GM10248 (cell line): ENCODE data around the gene SORT1.

Experiments used
- CTCF ChIA-PET: fragments of 300-600 bp; sonication (Branson Sonifier 250); formaldehyde crosslinking; extraction: SDS; loops from one replicate; lab custom pipeline; 2021; ENCODE audit warnings: antibody characterized with exemption; lab: Yijun Ruan, JAX
- POLR2A ChIA-PET: fragments of 350-650 bp; sonication (Branson Sonifier 250); formaldehyde crosslinking; extraction: SDS; loops from one replicate; lab custom pipeline; 2020; ENCODE audit warnings: antibody characterized with exemption; lab: Yijun Ruan, JAX
- DNase-seq: peaks from one replicate; pipeline ENCODE4 v3.0.0; 2012; ENCODE audit errors: extremely low spot score
- CTCF ChIP-seq: IDR thresholded peaks from 2 replicates; pipeline ENCODE4 v1.5.1; 2012; ENCODE audit warnings: mild to moderate bottlenecking, low read depth; ENCODE audit errors: extremely low read depth, missing control alignments, control extremely low read depth

The SORT1 gene

GRCh38 chr1:109279615-109280278, 118.0 kb downstream of the SORT1 start:
- CTCF ChIA-PET, result interaction anchor here (1.2 to 6.1 kb wide), 12 partner anchors 9 to 252 kb away, joined by 3 to 197 read pairs (median 7); partner anchors contain the start of genes CYB561D1, SARS1 and SORT1
- no peak for DNase-seq
- POLR2A ChIA-PET, result no interaction called here
- no peak for TF ChIP-seq CTCF

- POLR2A ChIA-PET, result interaction anchor here (0.6 kb wide), 1 partner anchor 378 kb away, joined by 4 read pairs; the partner anchor contains the start of gene GSTM4
- CTCF ChIA-PET, result interaction anchor here (0.7 to 6.1 kb wide), 44 partner anchors 8 to 733 kb away, joined by 3 to 197 read pairs (median 4); partner anchors contain the start of genes AMIGO1, ATXN7L2, CELSR2 and CYB561D1
- peak; percentile 91 for TF ChIP-seq CTCF
Observed at GRCh38 chr1:109277434-109278204, 120.1 kb downstream of the SORT1 start.

GRCh38 chr1:109275706-109276345, 121.9 kb downstream of the SORT1 start:
- CTCF ChIA-PET, result interaction anchor here (0.9 to 6.1 kb wide), 12 partner anchors 10 to 256 kb away, joined by 3 to 197 read pairs (median 9); partner anchors contain the start of genes MYBPHL and SORT1
- TF ChIP-seq CTCF, result no peak
- POLR2A ChIA-PET, result no interaction called here
- DNase-seq, result no peak

More at GRCh38 chr1:109277434-109278204, 120.1 kb downstream of the SORT1 start:
- peak; percentile 88 for DNase-seq

- CTCF ChIA-PET, result interaction anchor here (2.5 to 6.1 kb wide), 2 partner anchors 11 to 124 kb away, joined by 12 to 197 read pairs; partner anchors contain the start of gene SORT1
- no peak for TF ChIP-seq CTCF
- DNase-seq, result no peak
- POLR2A ChIA-PET, result no interaction called here
Observed at GRCh38 chr1:109274533-109275476, 122.9 kb downstream of the SORT1 start.

GRCh38 chr1:109273570-109274288, 124.0 kb downstream of the SORT1 start:
- CTCF ChIA-PET, result interaction anchor here (1.1 kb wide), 1 partner anchor 217 kb away, joined by 4 read pairs; no protein-coding TSS in a partner anchor
- DNase-seq, result no peak
- POLR2A ChIA-PET, result no interaction called here
- no peak for TF ChIP-seq CTCF
